Esophagus muscularis mucosa (tissue), 4 donors: ENCODE results near the gene CCNQ. TPM values are rescaled to one million over a fixed set of nuclear protein-coding genes. Genes with fewer than 3 reads are reported as not detected.

ENCODE experiments used
- DNase-seq: peaks from one replicate; pipeline ENCODE4 v3.0.0-alpha.2; 2017; ENCODE audit errors: extremely low spot score
- H3K27ac ChIP-seq, 4 donors: fragments of 200-600 bp; sonication (generic); replicated peaks in 1 of 4; 1 replicate in 3 of 4; 2 replicates in 1 of 4; pipeline ENCODE4 v1.5.1; 2016 to 2019; ENCODE audit warnings: mild to moderate bottlenecking in 1 of 4
- H3K27me3 ChIP-seq, 4 donors: fragments of 200-600 bp; sonication (generic); one replicate each; pipeline versions ENCODE4 v1.5.1 to v1.6.0; 2016 to 2019
- H3K36me3 ChIP-seq, 4 donors: fragments of 200-600 bp; sonication (generic); one replicate each; pipeline ENCODE4 v1.5.1; 2016 to 2019
- H3K4me1 ChIP-seq, 4 donors: fragments of 200-600 bp; sonication (generic); one replicate each; pipeline ENCODE4 v1.5.1; 2016 to 2019
- H3K4me3 ChIP-seq, 4 donors: fragments of 200-600 bp; sonication (generic); 1 replicate in 2 of 4; 2 replicates in 2 of 4; pipeline ENCODE4 v1.5.1; 2016 to 2019; ENCODE audit warnings: mild to moderate bottlenecking in 4 of 4, moderate library complexity in 1 of 4
- H3K9me3 ChIP-seq, 4 donors: fragments of 200-600 bp; sonication (generic); 1 replicate in 3 of 4; 2 replicates in 1 of 4; pipeline ENCODE4 v1.5.1; 2016 to 2019
- EP300 ChIP-seq: sonication (generic); formaldehyde crosslinking; IDR thresholded peaks from one replicate; pipeline ENCODE4 v1.6.1; 2017; ENCODE audit warnings: antibody characterized with exemption
- POLR2A ChIP-seq: fragments of 450-650 bp; IDR thresholded peaks from one replicate; pipeline ENCODE4 v1.6.1; 2017; ENCODE audit warnings: antibody characterized with exemption, moderate library complexity, mild to moderate bottlenecking, low read depth
- POLR2AphosphoS5 ChIP-seq, 2 donors: sonication (generic); formaldehyde crosslinking; IDR thresholded peaks; one replicate each; pipeline ENCODE4 v1.6.1; 2017; ENCODE audit warnings: antibody characterized with exemption in 2 of 2
- WGBS: methylation state at CpG from one replicate; pipeline ENCODE4 v1.1.5; 2018; 5-methylcytosine and 5-hydroxymethylcytosine counted together
- intact Hi-C: fragments of 100-400 bp; cut with DNase I; formaldehyde crosslinking; loops from one replicate; pipeline ENCODE4 v1.15.1; 2023
- total RNA-seq, 4 donors: library from RNA; depleted of rRNA; stranded (reverse); fragments of >200 nt; gene quantifications; one replicate each; pipeline versions ENCODE4 v1.1.0 to v1.2.1, GENCODE V29; 2016
- TF ChIP-seq, protein P1 (sequence below), 3 experiments: fragments of 200-600 bp in 2 of 3; fragments of 450-650 bp in 1 of 3; sonication (generic) in 2 of 3; IDR thresholded peaks; one replicate each; pipeline ENCODE4 v1.5.1; 2017 to 2019; ENCODE audit warnings: antibody characterized with exemption in 3 of 3, mild to moderate bottlenecking in 2 of 3, moderate library complexity in 1 of 3

Gene CCNQ
- total RNA-seq, 4 donors from 2014 or later: 38.6 to 58.3 (median 49.8) TPM

DNA sequence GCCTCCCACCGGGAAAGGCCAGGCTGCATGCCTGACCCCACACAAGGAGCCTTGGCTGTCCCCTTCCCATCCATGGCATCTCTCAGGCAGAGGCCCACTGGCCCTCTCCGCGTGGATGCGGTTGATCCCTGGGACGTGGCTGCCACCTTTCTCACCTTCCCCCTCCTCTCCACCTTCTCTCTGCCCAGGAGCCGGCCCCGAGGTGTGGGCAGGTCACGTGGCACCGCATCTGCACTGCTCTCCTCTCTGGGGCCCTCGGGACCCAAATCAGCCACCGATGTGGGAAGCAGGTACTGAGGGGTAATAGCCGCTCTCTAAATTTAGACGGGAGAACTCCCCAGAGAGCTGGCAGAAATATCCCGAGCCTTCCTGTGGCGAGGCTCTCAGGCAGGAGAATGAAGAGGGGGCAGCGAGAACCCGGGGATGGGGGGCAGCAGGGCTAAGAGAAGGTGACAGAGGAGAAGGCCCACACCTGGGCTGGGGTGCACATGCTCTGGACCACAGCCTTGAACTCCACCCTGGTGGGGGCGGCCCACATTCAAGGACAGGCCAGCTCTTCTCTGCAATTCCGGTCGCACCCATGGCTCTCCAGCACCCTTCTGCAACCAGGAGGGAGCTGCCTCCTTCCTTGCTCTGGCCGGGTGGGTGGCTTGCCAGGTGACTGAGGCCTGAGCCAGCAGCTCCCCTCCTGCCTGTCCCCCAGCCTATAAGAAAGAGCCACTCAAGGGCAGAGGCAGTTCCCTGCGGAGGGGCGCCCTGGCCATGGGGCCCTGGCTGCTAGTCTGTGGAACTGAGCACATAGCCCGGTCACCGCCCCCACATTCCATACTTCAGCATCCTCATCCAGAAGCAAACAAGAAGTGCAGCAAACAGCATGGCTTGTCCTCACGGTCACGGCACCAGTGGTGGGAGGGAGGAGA, 38.4 kb upstream of the CCNQ start:
- 76% methylated on average over 20 of the region's 27 CpGs for WGBS
- TF ChIP-seq, protein P1, sequence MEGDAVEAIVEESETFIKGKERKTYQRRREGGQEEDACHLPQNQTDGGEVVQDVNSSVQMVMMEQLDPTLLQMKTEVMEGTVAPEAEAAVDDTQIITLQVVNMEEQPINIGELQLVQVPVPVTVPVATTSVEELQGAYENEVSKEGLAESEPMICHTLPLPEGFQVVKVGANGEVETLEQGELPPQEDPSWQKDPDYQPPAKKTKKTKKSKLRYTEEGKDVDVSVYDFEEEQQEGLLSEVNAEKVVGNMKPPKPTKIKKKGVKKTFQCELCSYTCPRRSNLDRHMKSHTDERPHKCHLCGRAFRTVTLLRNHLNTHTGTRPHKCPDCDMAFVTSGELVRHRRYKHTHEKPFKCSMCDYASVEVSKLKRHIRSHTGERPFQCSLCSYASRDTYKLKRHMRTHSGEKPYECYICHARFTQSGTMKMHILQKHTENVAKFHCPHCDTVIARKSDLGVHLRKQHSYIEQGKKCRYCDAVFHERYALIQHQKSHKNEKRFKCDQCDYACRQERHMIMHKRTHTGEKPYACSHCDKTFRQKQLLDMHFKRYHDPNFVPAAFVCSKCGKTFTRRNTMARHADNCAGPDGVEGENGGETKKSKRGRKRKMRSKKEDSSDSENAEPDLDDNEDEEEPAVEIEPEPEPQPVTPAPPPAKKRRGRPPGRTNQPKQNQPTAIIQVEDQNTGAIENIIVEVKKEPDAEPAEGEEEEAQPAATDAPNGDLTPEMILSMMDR (IDR thresholded peaks at IDR 0.05): no peak
- Histone ChIP-seq H3K27me3 (peaks cover 0 to 21% (median 7%) of the 10 kb centered on the region in 4 donors), H3K4me3 (no peak overlapping the region), H3K27ac (no peak overlapping the region), H3K36me3 (no peaks in the 10 kb centered on the region), H3K9me3 (peaks cover 0 to under 1% (median 0%) of the 10 kb centered on the region in 4 donors), H3K4me1 (peaks cover 0 to 9% (median 9%) of the 10 kb centered on the region in 4 donors)
- no peak for DNase-seq
- intact Hi-C loops: no loop called here

DNA sequence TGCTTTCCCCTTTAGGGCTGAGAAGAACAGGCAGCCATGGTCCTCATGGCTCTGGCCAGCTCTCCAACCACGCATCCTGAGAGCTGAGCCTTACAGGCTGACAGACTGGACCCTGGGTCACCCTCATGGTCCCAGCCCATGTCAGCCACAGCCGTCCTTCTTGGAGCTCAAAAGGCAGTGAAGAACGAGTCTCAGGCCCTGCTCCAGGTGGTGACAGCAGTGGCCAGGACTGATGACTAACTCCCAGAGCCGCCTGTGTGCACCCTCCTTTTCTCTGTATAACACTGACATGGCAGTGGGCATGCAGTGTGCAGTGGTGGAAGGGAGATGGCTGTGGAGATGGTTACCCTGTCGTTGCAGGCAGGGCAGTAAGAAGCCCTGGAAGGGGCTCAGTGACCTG, 37.8 kb upstream of the CCNQ start:
- Histone ChIP-seq H3K36me3 (no peaks in the 10 kb centered on the region), H3K4me3 (no peak overlapping the region), H3K9me3 (peaks cover 0 to 7% (median 0%) of the 10 kb centered on the region in 4 donors), H3K4me1 (peaks cover 0 to 2% (median 2%) of the 10 kb centered on the region in 4 donors), H3K27ac (no peak overlapping the region), H3K27me3 (peaks cover 0 to 15% (median 1%) of the 10 kb centered on the region in 4 donors)
- intact Hi-C loops: no loop called here
- no peak for DNase-seq
- TF ChIP-seq POLR2AphosphoS5 (IDR thresholded peaks at IDR 0.05) (no peak), POLR2A (no peak), EP300 (no peak)
- 69% methylated on average over 4 of the region's 5 CpGs for WGBS

DNA sequence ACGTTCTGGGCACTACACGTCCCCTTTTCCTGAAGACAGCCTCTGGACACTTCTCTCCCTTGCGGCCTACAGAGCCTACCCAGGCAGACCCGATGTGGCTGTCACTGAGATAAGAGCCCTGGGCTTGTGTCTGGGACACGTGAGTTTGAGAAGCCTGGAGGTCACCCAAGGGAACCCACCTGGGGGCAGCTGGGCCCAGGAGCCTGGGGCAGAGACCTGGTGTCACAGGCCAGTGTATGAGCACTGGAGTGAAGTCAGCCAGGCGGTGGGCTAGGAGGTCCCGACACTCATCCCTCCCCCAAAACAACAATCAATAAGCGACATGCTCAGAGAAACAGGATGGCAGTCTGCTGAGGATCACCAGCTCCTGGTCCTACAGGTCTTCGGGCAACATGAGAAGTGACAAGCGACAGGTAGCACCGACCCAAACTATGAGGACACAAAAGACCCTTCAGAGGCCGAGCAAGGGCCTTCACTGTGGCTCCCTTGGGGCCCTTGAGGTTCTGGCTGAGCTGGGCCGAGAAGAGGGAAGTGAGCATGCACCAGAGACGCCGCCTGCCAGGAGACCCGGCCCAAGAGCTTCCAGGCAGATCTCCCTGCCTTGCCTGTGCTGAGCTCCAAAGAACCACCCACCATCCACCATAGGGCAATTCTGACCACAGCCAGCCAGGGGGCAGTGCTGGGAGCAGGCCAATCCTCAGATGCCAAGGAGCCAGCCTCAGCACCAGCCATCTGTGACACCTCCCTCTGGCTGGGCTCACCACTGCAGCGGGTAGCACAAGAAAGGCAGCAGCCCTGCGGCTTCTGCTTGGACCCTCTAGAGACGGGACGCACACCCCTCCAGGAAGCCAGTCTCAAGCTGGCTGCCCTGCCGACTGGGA, 37.1 kb upstream of the CCNQ start:
- no peaks in the 10 kb centered on the region for H3K36me3 ChIP-seq
- WGBS: 81% methylated on average over 15 of the region's 21 CpGs
- H3K9me3 ChIP-seq: peaks cover 0 to 14% (median 0%) of the 10 kb centered on the region in 4 donors
- no peak for TF ChIP-seq EP300
- TF ChIP-seq, protein P1 (IDR thresholded peaks at IDR 0.05): peak in 1 of 3 experiments; percentile 4
- H3K27me3 ChIP-seq: peaks cover 0 to 8% (median 0%) of the 10 kb centered on the region in 4 donors
- DNase-seq: no peak
- intact Hi-C loops: no loop called here
- H3K4me3 ChIP-seq: no peak overlapping the region
- H3K27ac ChIP-seq: no peak overlapping the region
- no peaks in the 10 kb centered on the region for H3K4me1 ChIP-seq

DNA sequence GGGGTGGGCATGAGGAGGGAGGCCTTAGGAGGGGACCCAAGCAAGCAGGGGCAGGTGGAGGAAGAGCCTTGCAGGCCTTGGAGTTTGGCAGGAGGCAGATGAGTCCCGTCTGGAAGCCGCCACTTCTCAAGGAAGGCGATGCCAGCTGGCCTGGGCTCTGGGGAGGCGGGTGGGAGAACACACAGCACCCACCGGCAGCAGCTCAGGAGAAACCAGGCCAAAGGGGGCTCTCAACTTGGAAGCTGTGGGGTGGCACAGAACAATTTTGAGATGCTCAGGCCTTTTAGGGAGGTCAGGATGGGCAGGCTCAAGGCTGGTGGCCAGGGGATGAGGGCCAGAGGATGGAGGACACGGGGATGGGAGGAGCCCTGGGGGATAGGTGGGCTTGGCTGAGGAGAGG, 36.4 kb upstream of the CCNQ start:
- no peak for DNase-seq
- peaks cover 0 to 1% (median 0%) of the 10 kb centered on the region in 4 donors for H3K27me3 ChIP-seq
- TF ChIP-seq, protein P1 (IDR thresholded peaks at IDR 0.05): no peak
- TF ChIP-seq POLR2AphosphoS5 (IDR thresholded peaks at IDR 0.05) (no peak), POLR2A (no peak), EP300 (no peak)
- H3K4me3 ChIP-seq: no peak overlapping the region
- H3K36me3 ChIP-seq: no peaks in the 10 kb centered on the region
- intact Hi-C loops: no loop called here
- 89% methylated on average over 6 of the region's 6 CpGs for WGBS
- H3K9me3 ChIP-seq: peaks cover 0 to 18% (median 0%) of the 10 kb centered on the region in 4 donors
- no peaks in the 10 kb centered on the region for H3K4me1 ChIP-seq
- no peak overlapping the region for H3K27ac ChIP-seq

DNA sequence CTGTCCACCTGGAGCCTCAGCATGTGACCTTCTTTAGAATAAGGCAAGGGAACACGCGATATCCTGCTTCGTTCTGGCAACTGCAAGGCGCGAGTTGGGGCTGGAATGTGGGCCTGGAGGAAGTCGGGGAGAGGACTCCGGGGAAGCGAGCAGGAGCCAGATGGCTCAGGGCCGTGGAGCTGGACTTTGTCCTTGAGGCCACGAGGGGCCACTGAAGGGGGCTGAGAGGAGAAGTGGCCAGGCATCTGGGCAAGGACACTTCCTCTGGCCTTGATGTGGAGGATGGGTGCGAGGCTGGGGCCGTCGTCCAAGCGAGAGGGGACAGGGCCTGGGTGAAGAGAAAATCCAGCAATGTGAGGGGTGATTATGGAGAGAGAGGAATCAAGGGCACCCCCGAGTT, 35.9 kb upstream of the CCNQ start:
- 77% methylated on average over 15 of the region's 15 CpGs for WGBS
- no peak for DNase-seq
- H3K4me1 ChIP-seq: no peaks in the 10 kb centered on the region
- no peaks in the 10 kb centered on the region for H3K27me3 ChIP-seq
- no peaks in the 10 kb centered on the region for H3K36me3 ChIP-seq
- peaks cover 0 to 18% (median 0%) of the 10 kb centered on the region in 4 donors for H3K9me3 ChIP-seq
- no peak overlapping the region for H3K27ac ChIP-seq
- intact Hi-C loops: no loop called here
- no peak overlapping the region for H3K4me3 ChIP-seq
- no peak for TF ChIP-seq POLR2AphosphoS5 (IDR thresholded peaks at IDR 0.05)
- TF ChIP-seq EP300: no peak
- TF ChIP-seq, protein P1 (IDR thresholded peaks at IDR 0.05): no peak
- no peak for TF ChIP-seq POLR2A
